Mucosa of descending colon (tissue), 3 donors: Measurements from ENCODE around the gene SLC36A1. TPM values are rescaled to one million over a fixed set of nuclear protein-coding genes. Genes with fewer than 3 reads are reported as not detected.

ENCODE experiments used
- ATAC-seq: fragments of 200-7000 bp; cut with Tn5 transposase; one replicate; pipeline ENCODE4 v1.9.1; 2020; ENCODE audit warnings: mild to moderate bottlenecking, moderate library complexity
- DNase-seq, 3 donors: peaks; one replicate each; pipeline ENCODE4 v3.0.0-alpha.2; 2020
- H3K36me3 ChIP-seq: fragments of 200-600 bp; one replicate; pipeline ENCODE4 v1.8.0; 2021; ENCODE audit warnings: low read depth, mild to moderate bottlenecking
- H3K4me1 ChIP-seq: fragments of 200-600 bp; one replicate; pipeline ENCODE4 v1.8.0; 2021; ENCODE audit warnings: low read depth, mild to moderate bottlenecking
- H3K4me3 ChIP-seq: fragments of 200-600 bp; one replicate; pipeline ENCODE4 v1.8.0; 2021; ENCODE audit warnings: mild to moderate bottlenecking
- H3K9me3 ChIP-seq: fragments of 200-600 bp; one replicate; pipeline ENCODE4 v1.8.0; 2021; ENCODE audit warnings: mild to moderate bottlenecking
- intact Hi-C, 2 donors: fragments of 100-400 bp; cut with DNase I in 1 of 2; cut with micrococcal nuclease in 1 of 2; formaldehyde crosslinking; loops; one replicate each; pipeline versions ENCODE4 v1.11.0 to v1.11.1; 2022; cut with DNase I, micrococcal nuclease
- total RNA-seq, 3 donors: library from RNA; stranded (reverse); fragmentation: NEBNext Ultra II Directional in 2 of 3; extraction: Animal tissue kit (Norgen Biotek cat#: 25700) in 2 of 3; gene quantifications; one replicate each; pipeline versions ENCODE4 v1.2.1 to v1.2.4, GENCODE V29; 2021 to 2023
- TF ChIP-seq, protein P1 (sequence below): fragments of 200-600 bp; IDR thresholded peaks from one replicate; pipeline ENCODE4 v1.8.0; 2022; ENCODE audit warnings: antibody characterized with exemption, mild to moderate bottlenecking
- donor health status: DM: no; HTN: no; CAD: no; lungs with moderate emphysema.
- donor health status: DM: no; HTN: no; CAD: no.
- donor health status: DM: no; HTN: yes; CAD: no.

Gene SLC36A1
- total RNA-seq, 3 donors from 2014 or later = 38.1 to 105 (median 55.2) TPM

DNA sequence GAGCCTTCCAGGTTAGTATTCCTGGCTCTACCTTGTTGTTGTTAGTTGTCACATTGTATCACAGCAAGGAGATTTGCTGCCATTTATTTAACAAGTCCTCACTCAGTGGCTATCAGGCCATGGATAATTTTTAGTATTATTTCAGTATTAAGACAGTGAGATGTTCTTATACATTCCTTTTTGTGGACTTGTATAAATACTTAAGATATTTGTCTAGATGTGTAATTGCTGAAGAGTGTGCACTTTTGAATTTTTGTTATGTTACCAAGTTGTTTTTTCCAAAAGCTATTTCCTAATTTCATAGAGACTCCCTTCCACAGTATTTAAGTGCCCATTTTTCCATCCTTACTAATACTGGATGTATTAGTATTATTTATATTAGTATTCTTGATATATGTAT, 22.0 kb downstream of the SLC36A1 start:
- Histone ChIP-seq H3K4me1 (no peaks in the 10 kb centered on the region), H3K36me3 (no peaks in the 10 kb centered on the region), H3K4me3 (no peak overlapping the region), H3K9me3 (no peaks in the 10 kb centered on the region)
- ATAC-seq (no peak), DNase-seq (no peak)
- TF ChIP-seq, protein P1, sequence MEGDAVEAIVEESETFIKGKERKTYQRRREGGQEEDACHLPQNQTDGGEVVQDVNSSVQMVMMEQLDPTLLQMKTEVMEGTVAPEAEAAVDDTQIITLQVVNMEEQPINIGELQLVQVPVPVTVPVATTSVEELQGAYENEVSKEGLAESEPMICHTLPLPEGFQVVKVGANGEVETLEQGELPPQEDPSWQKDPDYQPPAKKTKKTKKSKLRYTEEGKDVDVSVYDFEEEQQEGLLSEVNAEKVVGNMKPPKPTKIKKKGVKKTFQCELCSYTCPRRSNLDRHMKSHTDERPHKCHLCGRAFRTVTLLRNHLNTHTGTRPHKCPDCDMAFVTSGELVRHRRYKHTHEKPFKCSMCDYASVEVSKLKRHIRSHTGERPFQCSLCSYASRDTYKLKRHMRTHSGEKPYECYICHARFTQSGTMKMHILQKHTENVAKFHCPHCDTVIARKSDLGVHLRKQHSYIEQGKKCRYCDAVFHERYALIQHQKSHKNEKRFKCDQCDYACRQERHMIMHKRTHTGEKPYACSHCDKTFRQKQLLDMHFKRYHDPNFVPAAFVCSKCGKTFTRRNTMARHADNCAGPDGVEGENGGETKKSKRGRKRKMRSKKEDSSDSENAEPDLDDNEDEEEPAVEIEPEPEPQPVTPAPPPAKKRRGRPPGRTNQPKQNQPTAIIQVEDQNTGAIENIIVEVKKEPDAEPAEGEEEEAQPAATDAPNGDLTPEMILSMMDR = no peak
- intact Hi-C loops = no loop called here

DNA sequence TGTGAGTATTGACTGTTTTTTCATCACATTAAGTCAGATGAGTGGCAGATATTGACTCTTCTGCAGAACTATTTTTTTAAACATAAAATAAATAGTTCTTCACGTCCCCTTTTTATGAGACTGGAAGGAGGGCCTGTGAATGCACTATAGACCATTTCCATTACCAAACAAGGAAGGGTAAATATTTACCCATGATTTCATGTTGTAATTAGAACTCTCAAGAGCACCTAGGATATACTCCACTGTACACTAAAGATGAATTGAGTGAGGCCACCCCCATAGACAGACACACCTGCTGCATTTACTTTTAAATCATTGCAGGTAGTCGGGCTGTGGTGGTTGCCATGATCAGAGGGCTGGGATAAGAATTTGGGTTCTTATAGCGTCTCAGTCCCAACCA, 22.6 kb downstream of the SLC36A1 start:
- no peaks in the 10 kb centered on the region for H3K9me3 ChIP-seq
- TF ChIP-seq, protein P1 = no peak
- no peak for DNase-seq
- intact Hi-C loops = no loop called here
- H3K4me1 ChIP-seq = no peaks in the 10 kb centered on the region
- ATAC-seq = peak; percentile 78
- H3K4me3 ChIP-seq = no peak overlapping the region
- no peaks in the 10 kb centered on the region for H3K36me3 ChIP-seq

DNA sequence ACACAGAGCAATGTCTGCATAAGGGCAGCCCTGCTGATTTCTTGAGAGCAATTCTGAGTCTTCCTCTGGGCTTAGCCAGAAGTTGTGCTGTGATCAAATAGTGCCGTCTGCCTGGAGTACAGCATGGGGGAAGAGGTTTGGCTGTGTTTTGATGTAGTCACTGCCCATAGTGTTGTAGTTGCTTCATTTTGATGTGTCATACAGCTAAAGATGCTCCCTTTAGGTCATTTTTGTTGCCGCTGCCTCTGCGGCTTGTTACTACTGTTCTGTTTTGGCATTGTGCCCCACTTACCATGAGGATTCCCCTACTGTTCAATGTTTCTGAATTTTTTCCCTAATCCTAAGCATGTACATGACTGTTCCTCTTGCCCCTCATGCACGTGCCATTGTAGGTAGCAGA, 23.0 kb downstream of the SLC36A1 start:
- no peaks in the 10 kb centered on the region for H3K36me3 ChIP-seq
- intact Hi-C loops = no loop called here

DNA sequence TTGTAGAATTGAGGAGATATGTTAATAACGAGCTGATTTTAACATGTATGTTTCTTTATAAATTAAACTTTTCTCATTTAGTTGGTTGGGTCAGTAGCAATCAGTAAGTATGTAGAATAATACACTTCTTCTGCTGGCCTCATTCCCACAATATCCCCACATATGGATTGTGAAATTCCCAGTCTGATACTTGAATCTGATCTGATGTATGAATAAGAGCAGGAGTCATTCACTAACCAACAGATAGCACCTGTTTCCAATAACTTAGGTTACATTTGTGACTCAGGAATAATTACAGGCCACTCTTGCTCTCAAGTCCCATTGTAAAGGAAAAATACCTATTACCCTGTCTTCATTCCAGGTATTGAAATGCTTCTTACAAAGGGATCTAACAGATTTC, 23.9 kb downstream of the SLC36A1 start:
- intact Hi-C loops = no loop called here
- Histone ChIP-seq H3K9me3 (no peaks in the 10 kb centered on the region), H3K36me3 (no peaks in the 10 kb centered on the region), H3K4me3 (no peak overlapping the region), H3K4me1 (no peaks in the 10 kb centered on the region)
- DNase-seq (no peak), ATAC-seq (no peak)
- TF ChIP-seq, protein P1 = no peak

More for the DNA sequence above, 23.0 kb downstream of the SLC36A1 start:
- no peak overlapping the region for H3K4me3 ChIP-seq
- ATAC-seq (no peak), DNase-seq (no peak)
- H3K4me1 ChIP-seq = no peaks in the 10 kb centered on the region
- no peaks in the 10 kb centered on the region for H3K9me3 ChIP-seq
- TF ChIP-seq, protein P1 = no peak

DNA sequence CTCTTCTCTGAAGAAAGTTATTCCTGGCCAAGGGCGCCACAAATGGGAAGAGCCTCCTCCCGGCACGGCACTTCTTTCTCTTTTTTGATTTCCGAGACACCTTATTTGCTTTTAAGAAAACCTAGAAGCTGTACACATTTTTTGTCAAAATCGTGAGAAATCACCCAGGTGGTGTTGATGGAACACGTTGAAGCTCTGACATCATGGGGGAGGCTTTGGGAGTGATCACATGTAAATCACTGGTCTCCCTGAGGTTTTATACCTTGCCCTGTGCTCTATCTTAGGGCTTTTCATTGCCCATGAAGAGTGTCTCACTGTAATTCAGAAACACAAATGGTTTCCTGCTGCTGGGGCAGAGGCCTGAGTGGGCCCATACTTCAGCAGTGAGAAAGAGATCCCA, 27.4 kb downstream of the SLC36A1 start:
- DNase-seq (no peak), ATAC-seq (no peak)
- Histone ChIP-seq H3K4me3 (no peak overlapping the region), H3K9me3 (no peaks in the 10 kb centered on the region), H3K36me3 (no peaks in the 10 kb centered on the region), H3K4me1 (no peaks in the 10 kb centered on the region)
- TF ChIP-seq, protein P1 = no peak
- intact Hi-C loops = no loop called here

DNA sequence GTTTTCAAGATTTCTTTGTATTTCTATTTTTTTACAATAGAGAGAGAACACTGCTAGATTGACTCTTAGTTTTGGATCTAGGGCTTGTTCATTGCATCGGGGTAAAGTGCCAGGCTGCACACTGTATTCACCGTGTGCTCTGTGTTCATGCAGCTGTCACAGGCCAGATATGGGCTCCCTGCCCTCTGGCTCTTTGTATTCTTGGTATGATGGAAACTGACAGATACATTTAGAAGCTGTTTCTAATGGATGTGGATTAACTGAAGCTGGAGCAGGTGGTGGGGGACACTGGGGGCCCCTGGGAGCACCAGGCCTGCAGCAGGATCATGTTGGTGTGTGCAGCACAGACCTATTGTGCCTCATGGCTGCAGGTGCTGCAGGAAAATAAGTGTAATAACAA, 28.0 kb downstream of the SLC36A1 start:
- intact Hi-C loops = no loop called here
- TF ChIP-seq, protein P1 = no peak
- no peaks in the 10 kb centered on the region for H3K4me1 ChIP-seq
- ATAC-seq (no peak), DNase-seq (no peak)
- no peak overlapping the region for H3K4me3 ChIP-seq
- H3K36me3 ChIP-seq = no peaks in the 10 kb centered on the region
- no peaks in the 10 kb centered on the region for H3K9me3 ChIP-seq
